ENCODE results near the gene PTPRM. TPM values are rescaled to one million over a fixed set of nuclear protein-coding genes. Genes with fewer than 3 reads are reported as not detected.

PTPRM gene
- total and polyA plus RNA-seq, 2 of the 8 experiments (the other 6 are each of a cell fraction or from before 2014, with no cell fraction given): 4.1 to 7.0 TPM

DNA sequence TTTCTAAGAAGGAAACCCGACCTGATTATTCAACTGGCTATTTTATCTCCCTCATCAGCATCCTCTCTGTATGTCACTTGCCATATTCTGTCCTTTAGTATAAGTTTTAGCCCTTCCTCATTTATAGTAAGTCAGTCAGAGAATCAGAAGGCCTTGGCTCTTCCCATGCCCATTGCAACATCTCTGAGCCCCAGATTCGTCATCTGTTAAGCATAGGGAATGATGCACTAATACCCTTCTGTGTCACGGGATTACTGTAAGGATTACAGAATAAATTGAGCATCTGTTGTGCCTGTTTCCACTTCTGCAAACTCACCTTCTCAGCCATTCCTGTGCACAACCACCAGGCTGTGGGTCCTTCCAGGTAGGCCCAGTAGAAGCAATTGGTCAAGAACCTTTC lies 784.0 kb downstream of the PTPRM start:
- Histone ChIP-seq H4K20me1 (replicated peaks in 1 of 2; ENCODE audit: control insufficient read depth in 1 of 2, insufficient read depth in 2 of 2, low read length in 2 of 2) (no peaks in the 10 kb centered on the region), H3K56ac (replicated peaks; ENCODE audit: insufficient read length, low read depth, low read length) (no peak overlapping the region), H4K8ac (ENCODE audit: extremely low read depth, insufficient read depth, low read length) (no peak overlapping the region), H3K4ac (replicated peaks; ENCODE audit: insufficient read length, low read depth, low read length) (no peak overlapping the region), H3K79me1 (ENCODE audit: low read depth, low read length) (no peaks in the 10 kb centered on the region), H2BK120ac (replicated peaks; ENCODE audit: low read depth, low read length) (no peak overlapping the region), H2BK12ac (ENCODE audit: low read depth, low read length) (no peak overlapping the region), H2AFZ (ENCODE audit: low read length) (no peak overlapping the region), H3K9ac (replicated peaks in 1 of 4; ENCODE audit: extremely low read depth in 1 of 4, low read depth in 3 of 4, low read length in 3 of 4) (no peak overlapping the region), H2BK15ac (ENCODE audit: low read length) (no peak overlapping the region), H3K36me3 (ENCODE audit: control insufficient read depth in 2 of 4, insufficient read depth in 4 of 4, low read length in 3 of 4) (no peaks in the 10 kb centered on the region), H3K27ac (ENCODE audit: low read depth, low read length) (no peak overlapping the region), H3K79me2 (ENCODE audit: control insufficient read depth in 1 of 2, insufficient read depth in 2 of 2, low read length in 2 of 2) (no peaks in the 10 kb centered on the region), H3K18ac (ENCODE audit: extremely low read depth, low read length) (no peak overlapping the region), H3K9me3 (ENCODE audit: insufficient read depth in 2 of 2, low read depth in 1 of 2, low read length in 1 of 2) (0 out of 4 replicates have a peak, but pooled peaks cover 0 to 2% of the 10 kb centered on the region in 2 experiments), H4K5ac (ENCODE audit: insufficient read length, low read depth, low read length) (no peak overlapping the region), H3K27me3 (replicated peaks in 1 of 4; ENCODE audit: control insufficient read depth in 3 of 4, extremely low read depth in 1 of 4, insufficient read depth in 3 of 4, low read length in 3 of 4) (no peaks in the 10 kb centered on the region), H3K23ac (ENCODE audit: insufficient read length) (no peak overlapping the region), H2BK20ac (ENCODE audit: low read length) (no peak overlapping the region), H3K4me2 (ENCODE audit: insufficient read depth in 1 of 2, low read depth in 2 of 2, low read length in 2 of 2) (no peak overlapping the region), H3K14ac (ENCODE audit: insufficient read length) (no peak overlapping the region), H3K4me3 (ENCODE audit: extremely low read depth in 1 of 4, insufficient read depth in 2 of 4, low read depth in 3 of 4, low read length in 4 of 4) (no peak overlapping the region), H3K4me1 (replicated peaks in 1 of 4; ENCODE audit: control insufficient read depth in 3 of 4, insufficient read depth in 4 of 4, low read length in 3 of 4) (no peaks in the 10 kb centered on the region), H3K23me2 (ENCODE audit: low read depth, low read length) (no peaks in the 10 kb centered on the region), H2BK5ac (ENCODE audit: low read depth, low read length) (no peak overlapping the region), H4K91ac (replicated peaks; ENCODE audit: insufficient read length, low read length) (no peak overlapping the region), H2AK5ac (ENCODE audit: low read depth, low read length) (no peak overlapping the region)
- FAIRE-seq: no peak
- ChIA-PET CTCF (ENCODE audit: partially characterized antibody) (no interaction called here), POLR2A (ENCODE audit: partially characterized antibody) (no interaction called here)
- no peak for DNase-seq (ENCODE audit: low read depth in 1 of 2, low spot score in 2 of 2)
- TF ChIP-seq TBP (IDR thresholded peaks at IDR 0.05; ENCODE audit: low read depth, low read length) (no peak), POLR2AphosphoS5 (IDR thresholded peaks at IDR 0.05; ENCODE audit: low read depth, low read length) (no peak), POU5F1 (IDR thresholded peaks at IDR 0.05; ENCODE audit: low read depth, low read length) (no peak), CEBPB (IDR thresholded peaks at IDR 0.05; ENCODE audit: low read depth, low read length) (no peak), RNF2 (IDR thresholded peaks at IDR 0.05; ENCODE audit: borderline replicate concordance, low read depth, low read length, missing control alignments, poor library complexity, severe bottlenecking) (no peak), HDAC6 (IDR thresholded peaks at IDR 0.05; ENCODE audit: low read depth, low read length) (no peak), PHF8 (conservative IDR thresholded peaks at IDR 0.05; ENCODE audit: low read depth, low read length) (no peak), CTBP2 (IDR thresholded peaks at IDR 0.05; ENCODE audit: borderline replicate concordance, insufficient read depth, insufficient read length, low read length) (no peak)
- TF ChIP-seq, protein P1, sequence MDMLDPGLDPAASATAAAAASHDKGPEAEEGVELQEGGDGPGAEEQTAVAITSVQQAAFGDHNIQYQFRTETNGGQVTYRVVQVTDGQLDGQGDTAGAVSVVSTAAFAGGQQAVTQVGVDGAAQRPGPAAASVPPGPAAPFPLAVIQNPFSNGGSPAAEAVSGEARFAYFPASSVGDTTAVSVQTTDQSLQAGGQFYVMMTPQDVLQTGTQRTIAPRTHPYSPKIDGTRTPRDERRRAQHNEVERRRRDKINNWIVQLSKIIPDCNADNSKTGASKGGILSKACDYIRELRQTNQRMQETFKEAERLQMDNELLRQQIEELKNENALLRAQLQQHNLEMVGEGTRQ (IDR thresholded peaks at IDR 0.05; ENCODE audit: low read length): no peak
- TF ChIP-seq, protein P2, sequence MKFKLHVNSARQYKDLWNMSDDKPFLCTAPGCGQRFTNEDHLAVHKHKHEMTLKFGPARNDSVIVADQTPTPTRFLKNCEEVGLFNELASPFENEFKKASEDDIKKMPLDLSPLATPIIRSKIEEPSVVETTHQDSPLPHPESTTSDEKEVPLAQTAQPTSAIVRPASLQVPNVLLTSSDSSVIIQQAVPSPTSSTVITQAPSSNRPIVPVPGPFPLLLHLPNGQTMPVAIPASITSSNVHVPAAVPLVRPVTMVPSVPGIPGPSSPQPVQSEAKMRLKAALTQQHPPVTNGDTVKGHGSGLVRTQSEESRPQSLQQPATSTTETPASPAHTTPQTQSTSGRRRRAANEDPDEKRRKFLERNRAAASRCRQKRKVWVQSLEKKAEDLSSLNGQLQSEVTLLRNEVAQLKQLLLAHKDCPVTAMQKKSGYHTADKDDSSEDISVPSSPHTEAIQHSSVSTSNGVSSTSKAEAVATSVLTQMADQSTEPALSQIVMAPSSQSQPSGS (IDR thresholded peaks at IDR 0.05; ENCODE audit: low read length): no peak
- WGBS, 2 experiments (ENCODE audit: extremely low coverage in 1 of 2, insufficient coverage in 1 of 2, insufficient read length in 1 of 2, insufficient replicate concordance in 2 of 2, low coverage in 1 of 2, low lambda C conversion rate in 2 of 2, missing lambda C conversion rate in 1 of 2): 96% methylated on average over 3 of the region's 3 CpGs; no CpG with 5 or more reads in 1 of the 2 experiments
